ENCODE data around the gene PWP2.
"Not testable (repeated sequence)": the region's sequence is repeated elsewhere in the genome, so short reads cannot be mapped to it uniquely, and the experiment has no call there.

PWP2 gene

GRCh38 chr21:44083631-44084291 lies 23.4 kb upstream of the PWP2 start:
- DNase-seq: no peak

DNA sequence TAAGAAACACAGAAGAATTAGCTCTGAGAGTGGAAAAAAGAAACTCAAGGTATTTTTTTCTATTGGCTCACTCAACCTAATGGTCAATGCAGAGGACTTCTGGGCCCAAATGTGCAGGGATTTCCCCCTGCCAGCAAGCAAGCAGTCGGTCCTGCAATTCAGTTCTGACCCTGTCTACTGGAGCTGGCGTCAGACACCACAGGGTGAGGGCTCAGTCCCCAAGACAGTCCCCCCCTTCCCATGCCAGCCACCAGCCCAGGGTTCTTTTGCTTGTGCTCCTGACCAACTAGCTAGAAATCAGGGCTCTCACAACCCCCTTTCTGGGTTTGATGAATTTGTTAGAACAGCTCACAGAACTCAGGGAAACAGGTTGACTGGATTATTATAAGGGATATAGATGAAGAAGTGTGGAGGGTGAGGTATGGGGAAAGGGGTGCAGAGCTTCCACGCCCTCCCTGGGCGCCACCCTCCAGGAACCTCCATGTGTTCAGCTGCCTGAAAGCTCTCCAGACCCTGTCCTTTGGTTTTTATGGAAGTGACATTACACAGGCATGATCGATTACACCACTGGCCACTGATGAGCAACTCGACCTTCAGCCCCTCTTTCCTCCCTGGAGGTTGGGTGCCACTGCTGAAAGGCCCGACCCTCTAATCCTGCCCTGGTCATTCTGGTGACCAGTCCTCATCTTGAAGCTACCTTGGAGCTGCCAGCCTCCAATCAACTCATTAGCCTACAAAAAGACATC lies 22.5 kb upstream of the PWP2 start:
- no peak for DNase-seq

GRCh38 chr21:44085491-44086321 lies 21.5 kb upstream of the PWP2 start:
- DNase-seq: no peak

- no peak for DNase-seq
Measured at GRCh38 chr21:44086636-44087425, 20.4 kb upstream of the PWP2 start.

- DNase-seq: no peak
Measured at GRCh38 chr21:44087426-44088400, 19.5 kb upstream of the PWP2 start.

DNA sequence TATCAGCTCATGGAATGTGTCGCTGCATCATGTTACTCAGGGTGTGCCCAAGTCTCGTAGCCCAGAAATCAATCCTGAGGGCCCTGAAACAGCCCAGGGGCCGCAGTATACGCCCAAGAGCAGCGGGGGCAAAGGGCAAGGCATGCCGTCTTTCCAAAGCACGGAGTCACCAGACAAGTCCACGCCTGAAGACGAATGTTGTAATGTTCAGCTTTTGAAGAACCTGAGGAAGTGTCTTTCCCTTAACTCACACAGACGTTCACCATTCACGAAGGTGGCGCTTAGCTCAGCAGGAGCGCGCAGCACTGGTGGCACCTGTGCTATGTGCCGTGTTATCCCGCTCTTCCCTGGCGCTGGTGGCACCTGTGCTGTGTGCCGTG lies 18.8 kb upstream of the PWP2 start:
- no peak for DNase-seq

- DNase-seq: no peak
Measured at GRCh38 chr21:44089001-44089911, 17.9 kb upstream of the PWP2 start.

- DNase-seq: no peak
Measured at GRCh38 chr21:44090325-44090724, 16.9 kb upstream of the PWP2 start.

GRCh38 chr21:44092211-44092610 lies 15.0 kb upstream of the PWP2 start:
- DNase-seq: no peak

- no peak for DNase-seq
Measured at GRCh38 chr21:44093761-44094160, 13.4 kb upstream of the PWP2 start.

DNA sequence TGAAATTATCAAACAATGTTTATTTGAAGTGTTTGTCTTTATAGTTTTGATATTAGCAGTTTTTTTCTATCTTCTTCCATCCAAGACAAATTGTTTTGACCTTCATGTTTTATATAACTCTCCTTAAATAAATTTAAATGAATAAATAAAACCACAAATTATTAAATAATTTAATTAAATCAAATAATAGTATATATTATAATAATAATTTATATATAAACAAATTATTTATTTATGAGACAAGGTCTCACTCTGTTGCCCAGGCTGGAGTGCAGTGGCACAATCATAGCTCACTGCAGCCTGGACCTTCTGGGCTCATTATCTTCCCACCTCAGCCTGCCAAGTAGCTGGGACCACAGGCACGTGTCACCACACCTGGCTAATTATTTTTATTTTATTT lies 12.4 kb upstream of the PWP2 start:
- DNase-seq: no peak

GRCh38 chr21:44098507-44098906 lies 8.7 kb upstream of the PWP2 start:
- DNase-seq: not testable (repeated sequence)

GRCh38 chr21:44098964-44099363 lies 8.2 kb upstream of the PWP2 start:
- DNase-seq: not testable (repeated sequence)

DNA sequence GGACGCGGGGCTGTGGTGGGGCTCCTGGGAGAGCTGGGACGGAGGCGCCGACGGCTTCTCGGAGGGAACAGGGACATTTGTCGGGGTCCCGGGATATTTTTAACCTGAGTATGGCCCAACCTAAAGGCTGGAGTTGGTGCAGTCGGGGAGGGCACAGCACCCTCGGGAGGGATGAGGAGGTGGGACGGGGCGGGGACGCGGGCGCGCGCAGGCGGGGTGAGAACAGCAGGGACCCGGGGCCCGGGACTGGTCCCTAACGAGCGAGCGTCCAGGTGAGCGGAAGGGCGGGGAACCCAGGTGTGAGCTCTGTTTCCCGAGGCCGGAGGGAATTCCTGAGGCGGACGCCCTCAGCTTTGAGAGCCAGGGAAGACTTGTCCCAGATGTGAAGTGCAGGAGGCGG lies 390 bp downstream of the PWP2 start:
- not testable (repeated sequence) for DNase-seq

GRCh38 chr21:44113702-44114371 lies 6.6 kb downstream of the PWP2 start:
- not testable (repeated sequence) for DNase-seq

GRCh38 chr21:44122131-44122530 lies 14.9 kb downstream of the PWP2 start:
- DNase-seq: not testable (repeated sequence)

DNA sequence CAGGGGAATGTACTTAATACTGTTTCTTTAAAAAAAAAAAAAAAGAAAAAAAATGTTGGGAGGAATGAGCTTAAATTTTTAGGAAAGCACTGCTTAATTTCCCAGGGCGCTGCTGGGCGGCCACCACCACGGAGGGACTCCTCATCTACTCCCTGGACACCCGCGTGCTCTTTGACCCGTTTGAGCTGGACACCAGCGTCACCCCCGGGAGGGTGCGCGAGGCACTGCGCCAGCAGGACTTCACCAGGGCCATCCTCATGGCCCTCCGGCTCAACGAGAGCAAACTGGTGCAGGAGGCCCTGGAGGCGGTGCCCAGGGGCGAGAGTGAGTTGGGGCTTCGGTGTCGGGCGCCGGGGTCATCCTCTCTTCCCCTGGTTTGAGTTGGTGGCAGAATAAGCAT lies 20.6 kb downstream of the PWP2 start:
- not testable (repeated sequence) for DNase-seq

GRCh38 chr21:44133715-44134057 lies 26.5 kb downstream of the PWP2 start:
- not testable (repeated sequence) for DNase-seq

- DNase-seq: not testable (repeated sequence)
Measured at GRCh38 chr21:44134732-44135131, 27.5 kb downstream of the PWP2 start.

DNA sequence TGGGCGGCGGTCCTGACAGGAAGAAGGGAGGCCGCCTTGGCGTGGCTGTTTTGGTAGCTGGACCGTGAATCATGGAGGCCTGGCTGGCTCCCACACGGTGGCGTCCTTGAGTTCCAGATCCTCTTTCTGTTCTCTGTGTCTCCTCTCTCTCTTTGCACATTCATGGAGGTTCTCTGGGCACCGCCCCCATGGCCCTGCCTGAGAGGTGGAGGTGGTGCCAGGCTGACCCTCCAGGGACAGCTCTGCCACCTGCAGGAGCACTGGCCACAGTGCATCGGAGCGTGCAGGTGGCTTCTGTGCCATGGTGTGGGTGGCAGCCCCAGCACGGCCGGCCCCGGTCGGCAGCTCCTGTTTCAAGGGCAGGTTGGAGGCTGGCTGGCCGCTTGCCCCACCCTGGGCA lies 30.8 kb downstream of the PWP2 start:
- DNase-seq: not testable (repeated sequence)
